ENCODE data around the gene STAG1. TPM values are rescaled to one million over a fixed set of nuclear protein-coding genes. Genes with fewer than 3 reads are reported as not detected.

STAG1 gene
- total RNA-seq, 4 donors from 2014 or later = 39.3 to 53.3 (median 51.3) TPM

DNA sequence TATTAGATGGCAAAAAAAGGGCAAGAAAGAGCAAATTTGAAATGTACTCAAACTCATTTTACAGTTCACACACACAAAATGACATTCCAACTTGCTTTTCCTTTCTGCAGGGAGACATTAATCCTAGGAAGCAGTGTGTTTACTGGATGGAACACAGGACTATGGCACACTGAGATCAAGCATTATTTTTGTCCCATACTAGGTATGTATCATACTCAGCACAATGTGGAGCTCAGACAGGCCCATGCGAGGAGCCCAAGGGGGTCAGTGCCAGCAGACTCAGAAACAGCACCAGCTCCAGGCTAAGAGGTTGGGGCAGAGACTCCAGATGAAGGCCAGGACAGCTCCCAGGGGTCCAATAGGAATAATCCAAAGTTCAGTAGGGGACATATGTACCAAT lies 36.0 kb upstream of the STAG1 start:
- ATAC-seq = no peak
- H3K4me3 ChIP-seq = no peak overlapping the region
- no peak for TF ChIP-seq POLR2AphosphoS5 (IDR thresholded peaks at IDR 0.05)
- TF ChIP-seq EP300 (IDR thresholded peaks at IDR 0.05) = no peak
- TF ChIP-seq, protein P1, sequence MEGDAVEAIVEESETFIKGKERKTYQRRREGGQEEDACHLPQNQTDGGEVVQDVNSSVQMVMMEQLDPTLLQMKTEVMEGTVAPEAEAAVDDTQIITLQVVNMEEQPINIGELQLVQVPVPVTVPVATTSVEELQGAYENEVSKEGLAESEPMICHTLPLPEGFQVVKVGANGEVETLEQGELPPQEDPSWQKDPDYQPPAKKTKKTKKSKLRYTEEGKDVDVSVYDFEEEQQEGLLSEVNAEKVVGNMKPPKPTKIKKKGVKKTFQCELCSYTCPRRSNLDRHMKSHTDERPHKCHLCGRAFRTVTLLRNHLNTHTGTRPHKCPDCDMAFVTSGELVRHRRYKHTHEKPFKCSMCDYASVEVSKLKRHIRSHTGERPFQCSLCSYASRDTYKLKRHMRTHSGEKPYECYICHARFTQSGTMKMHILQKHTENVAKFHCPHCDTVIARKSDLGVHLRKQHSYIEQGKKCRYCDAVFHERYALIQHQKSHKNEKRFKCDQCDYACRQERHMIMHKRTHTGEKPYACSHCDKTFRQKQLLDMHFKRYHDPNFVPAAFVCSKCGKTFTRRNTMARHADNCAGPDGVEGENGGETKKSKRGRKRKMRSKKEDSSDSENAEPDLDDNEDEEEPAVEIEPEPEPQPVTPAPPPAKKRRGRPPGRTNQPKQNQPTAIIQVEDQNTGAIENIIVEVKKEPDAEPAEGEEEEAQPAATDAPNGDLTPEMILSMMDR (IDR thresholded peaks at IDR 0.05) = no peak
- H3K9me3 ChIP-seq = no peaks in the 10 kb centered on the region
- H3K4me1 ChIP-seq = peaks cover 6 to 28% (median 14%) of the 10 kb centered on the region in 3 donors
- no peaks in the 10 kb centered on the region for H3K36me3 ChIP-seq
- no CpG with 5 or more reads among the region's 1 CpG for WGBS, 2 donors (ENCODE audit: low coverage in 1 of 2)
- H3K27ac ChIP-seq = peak overlapping the region in 2 of 4 donors; percentile 37 to 78
- no peaks in the 10 kb centered on the region for H3K27me3 ChIP-seq

- Histone ChIP-seq H3K27ac (peak overlapping the region; percentile 24 to 78 (median 76)), H3K36me3 (no peaks in the 10 kb centered on the region), H3K27me3 (no peaks in the 10 kb centered on the region), H3K9me3 (no peaks in the 10 kb centered on the region), H3K4me1 (peaks cover 6 to 28% (median 14%) of the 10 kb centered on the region in 3 donors), H3K4me3 (peak overlapping the region in 1 of 2 donors; percentile 29)
- peak; percentile 48 for ATAC-seq
- 14 to 30% methylated on average over 2 of the region's 2 CpGs for WGBS, 2 donors (ENCODE audit: low coverage in 1 of 2)
- TF ChIP-seq POLR2A (IDR thresholded peaks at IDR 0.05) = no peak
- TF ChIP-seq POLR2AphosphoS5 (IDR thresholded peaks at IDR 0.05) = no peak
- TF ChIP-seq, protein P1 (IDR thresholded peaks at IDR 0.05) = no peak
- TF ChIP-seq EP300 (IDR thresholded peaks at IDR 0.05) = no peak
These were observed 35.2 kb upstream of the STAG1 start for GRCh38 chr3:136787349-136787748.

DNA sequence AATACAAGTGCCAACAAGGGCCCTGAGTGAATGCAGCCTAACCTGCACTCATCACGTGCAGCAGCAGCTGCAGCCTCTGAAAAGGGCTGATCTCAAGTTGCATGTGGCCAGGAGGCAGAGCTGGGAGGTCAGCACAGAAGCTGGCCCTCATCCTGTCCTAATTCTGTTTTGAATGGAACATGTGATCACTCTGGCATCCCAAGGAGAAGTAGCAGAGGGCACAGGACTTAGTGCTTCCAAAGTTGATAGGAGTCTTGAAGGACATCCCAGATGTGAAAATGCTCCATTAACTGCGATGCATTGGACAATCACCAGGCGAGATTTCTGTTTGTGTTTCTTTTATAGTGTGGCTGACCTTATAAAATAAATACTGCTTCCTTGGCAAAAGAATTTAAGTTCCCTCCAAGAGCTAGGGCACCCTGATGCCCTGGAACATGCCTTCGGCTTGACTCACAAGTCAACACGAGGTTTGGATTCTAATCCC lies 31.6 kb upstream of the STAG1 start:
- ATAC-seq = no peak
- 50 to 60% methylated on average over 3 to 5 of the region's 5 CpGs for WGBS, 2 donors (ENCODE audit: low coverage in 1 of 2)
- TF ChIP-seq, protein P1 (IDR thresholded peaks at IDR 0.05) = no peak
- TF ChIP-seq POLR2AphosphoS5 (IDR thresholded peaks at IDR 0.05) (no peak), POLR2A (IDR thresholded peaks at IDR 0.05) (no peak), EP300 (IDR thresholded peaks at IDR 0.05) (no peak)
- Histone ChIP-seq H3K36me3 (no peaks in the 10 kb centered on the region), H3K4me3 (no peak overlapping the region), H3K9me3 (no peaks in the 10 kb centered on the region), H3K4me1 (peaks cover 6 to 28% (median 14%) of the 10 kb centered on the region in 3 donors), H3K27ac (no peak overlapping the region), H3K27me3 (no peaks in the 10 kb centered on the region)

- Histone ChIP-seq H3K27me3 (no peaks in the 10 kb centered on the region), H3K36me3 (no peaks in the 10 kb centered on the region), H3K4me1 (no peaks in the 10 kb centered on the region), H3K27ac (no peak overlapping the region), H3K9me3 (no peaks in the 10 kb centered on the region), H3K4me3 (no peak overlapping the region)
- WGBS, 2 donors (ENCODE audit: low coverage in 1 of 2) = 70 to 71% methylated on average over 3 to 4 of the region's 4 CpGs
- ATAC-seq = no peak
- TF ChIP-seq POLR2AphosphoS5 (IDR thresholded peaks at IDR 0.05) = no peak
These were observed 28.6 kb upstream of the STAG1 start for GRCh38 chr3:136780741-136781140.

- Histone ChIP-seq H3K9me3 (no peaks in the 10 kb centered on the region), H3K4me1 (no peaks in the 10 kb centered on the region), H3K27me3 (no peaks in the 10 kb centered on the region), H3K36me3 (no peaks in the 10 kb centered on the region), H3K27ac (no peak overlapping the region), H3K4me3 (no peak overlapping the region)
- ATAC-seq = no peak
- TF ChIP-seq EP300 (IDR thresholded peaks at IDR 0.05) = no peak
- TF ChIP-seq, protein P1 (IDR thresholded peaks at IDR 0.05) = no peak
- no peak for TF ChIP-seq POLR2A (IDR thresholded peaks at IDR 0.05)
- TF ChIP-seq POLR2AphosphoS5 (IDR thresholded peaks at IDR 0.05) = no peak
- WGBS, 2 donors (ENCODE audit: low coverage in 1 of 2) = 83 to 95% methylated on average over 4 of the region's 4 CpGs
These were observed 26.7 kb upstream of the STAG1 start for GRCh38 chr3:136778865-136779264.
